ENCODE measurements around the gene SBK2. TPM values are rescaled to one million over a fixed set of nuclear protein-coding genes. Genes with fewer than 3 reads are reported as not detected.

Gene SBK2
- total and polyA plus RNA-seq, 9 of the 15 experiments (the other 6 are each of a cell fraction or from before 2014, with no cell fraction given) = not detected

GRCh38 chr19:55503502-55504251 is 33.3 kb downstream of the SBK2 start (continued):
- TF ChIP-seq ID3 (CRISPR knock-in tag; IDR thresholded peaks at IDR 0.05) (no peak), ID3 (tag; IDR thresholded peaks at IDR 0.05) (peak; percentile 65; the same call in 1 of the 2 replicates), SNIP1 (IDR thresholded peaks at IDR 0.05; ENCODE audit: low read depth) (peak; percentile 87), EP300 (IDR thresholded peaks at IDR 0.05; ENCODE audit: low read length) (no peak), ZNF282 (CRISPR knock-in tag; IDR thresholded peaks at IDR 0.05) (peak; percentile 96), ELF1 (tag; IDR thresholded peaks at IDR 0.05) (peak; percentile 88), RNF2 (IDR thresholded peaks at IDR 0.05) (peak; percentile 87; the same call in 1 of the 2 replicates), ETV6 (IDR thresholded peaks at IDR 0.05; ENCODE audit: borderline replicate concordance in 1 of 2, low read depth in 2 of 2, low read length in 1 of 2) (no peak), ETV6 (CRISPR knock-in tag; IDR thresholded peaks at IDR 0.05; ENCODE audit: borderline replicate concordance) (peak; percentile 100), SP1 (CRISPR knock-in tag; IDR thresholded peaks at IDR 0.05) (0 out of 2 replicates have a peak, but pooled peaks have one; percentile 67), NR2F6 (CRISPR knock-in tag; IDR thresholded peaks at IDR 0.05) (no peak), ZNF217 (CRISPR knock-in tag; IDR thresholded peaks at IDR 0.05) (peak; percentile 98), ZBTB12 (CRISPR knock-in tag; IDR thresholded peaks at IDR 0.05) (peak; percentile 96), ASH1L (IDR thresholded peaks at IDR 0.05; ENCODE audit: borderline replicate concordance, low read depth, partially characterized antibody) (peak; percentile 73), LCOR (CRISPR knock-in tag; IDR thresholded peaks at IDR 0.05) (peak; percentile 99), TFAP4 (CRISPR knock-in tag; IDR thresholded peaks at IDR 0.05; ENCODE audit: borderline replicate concordance) (peak; percentile 95), CSDE1 (IDR thresholded peaks at IDR 0.05) (peak in 1 of 2 experiments; percentile 92; a peak in 2 of 4 replicates)
- TF ChIP-seq, protein P1, sequence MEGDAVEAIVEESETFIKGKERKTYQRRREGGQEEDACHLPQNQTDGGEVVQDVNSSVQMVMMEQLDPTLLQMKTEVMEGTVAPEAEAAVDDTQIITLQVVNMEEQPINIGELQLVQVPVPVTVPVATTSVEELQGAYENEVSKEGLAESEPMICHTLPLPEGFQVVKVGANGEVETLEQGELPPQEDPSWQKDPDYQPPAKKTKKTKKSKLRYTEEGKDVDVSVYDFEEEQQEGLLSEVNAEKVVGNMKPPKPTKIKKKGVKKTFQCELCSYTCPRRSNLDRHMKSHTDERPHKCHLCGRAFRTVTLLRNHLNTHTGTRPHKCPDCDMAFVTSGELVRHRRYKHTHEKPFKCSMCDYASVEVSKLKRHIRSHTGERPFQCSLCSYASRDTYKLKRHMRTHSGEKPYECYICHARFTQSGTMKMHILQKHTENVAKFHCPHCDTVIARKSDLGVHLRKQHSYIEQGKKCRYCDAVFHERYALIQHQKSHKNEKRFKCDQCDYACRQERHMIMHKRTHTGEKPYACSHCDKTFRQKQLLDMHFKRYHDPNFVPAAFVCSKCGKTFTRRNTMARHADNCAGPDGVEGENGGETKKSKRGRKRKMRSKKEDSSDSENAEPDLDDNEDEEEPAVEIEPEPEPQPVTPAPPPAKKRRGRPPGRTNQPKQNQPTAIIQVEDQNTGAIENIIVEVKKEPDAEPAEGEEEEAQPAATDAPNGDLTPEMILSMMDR (IDR thresholded peaks at IDR 0.05 in 2 of 3, conservative IDR thresholded peaks at IDR 0.05 in 1 of 3; ENCODE audit: insufficient read depth in 2 of 3, low read depth in 1 of 3, low read length in 3 of 3) = peak; percentile 91 to 95 (median 95)
- TF ChIP-seq, protein P2, sequence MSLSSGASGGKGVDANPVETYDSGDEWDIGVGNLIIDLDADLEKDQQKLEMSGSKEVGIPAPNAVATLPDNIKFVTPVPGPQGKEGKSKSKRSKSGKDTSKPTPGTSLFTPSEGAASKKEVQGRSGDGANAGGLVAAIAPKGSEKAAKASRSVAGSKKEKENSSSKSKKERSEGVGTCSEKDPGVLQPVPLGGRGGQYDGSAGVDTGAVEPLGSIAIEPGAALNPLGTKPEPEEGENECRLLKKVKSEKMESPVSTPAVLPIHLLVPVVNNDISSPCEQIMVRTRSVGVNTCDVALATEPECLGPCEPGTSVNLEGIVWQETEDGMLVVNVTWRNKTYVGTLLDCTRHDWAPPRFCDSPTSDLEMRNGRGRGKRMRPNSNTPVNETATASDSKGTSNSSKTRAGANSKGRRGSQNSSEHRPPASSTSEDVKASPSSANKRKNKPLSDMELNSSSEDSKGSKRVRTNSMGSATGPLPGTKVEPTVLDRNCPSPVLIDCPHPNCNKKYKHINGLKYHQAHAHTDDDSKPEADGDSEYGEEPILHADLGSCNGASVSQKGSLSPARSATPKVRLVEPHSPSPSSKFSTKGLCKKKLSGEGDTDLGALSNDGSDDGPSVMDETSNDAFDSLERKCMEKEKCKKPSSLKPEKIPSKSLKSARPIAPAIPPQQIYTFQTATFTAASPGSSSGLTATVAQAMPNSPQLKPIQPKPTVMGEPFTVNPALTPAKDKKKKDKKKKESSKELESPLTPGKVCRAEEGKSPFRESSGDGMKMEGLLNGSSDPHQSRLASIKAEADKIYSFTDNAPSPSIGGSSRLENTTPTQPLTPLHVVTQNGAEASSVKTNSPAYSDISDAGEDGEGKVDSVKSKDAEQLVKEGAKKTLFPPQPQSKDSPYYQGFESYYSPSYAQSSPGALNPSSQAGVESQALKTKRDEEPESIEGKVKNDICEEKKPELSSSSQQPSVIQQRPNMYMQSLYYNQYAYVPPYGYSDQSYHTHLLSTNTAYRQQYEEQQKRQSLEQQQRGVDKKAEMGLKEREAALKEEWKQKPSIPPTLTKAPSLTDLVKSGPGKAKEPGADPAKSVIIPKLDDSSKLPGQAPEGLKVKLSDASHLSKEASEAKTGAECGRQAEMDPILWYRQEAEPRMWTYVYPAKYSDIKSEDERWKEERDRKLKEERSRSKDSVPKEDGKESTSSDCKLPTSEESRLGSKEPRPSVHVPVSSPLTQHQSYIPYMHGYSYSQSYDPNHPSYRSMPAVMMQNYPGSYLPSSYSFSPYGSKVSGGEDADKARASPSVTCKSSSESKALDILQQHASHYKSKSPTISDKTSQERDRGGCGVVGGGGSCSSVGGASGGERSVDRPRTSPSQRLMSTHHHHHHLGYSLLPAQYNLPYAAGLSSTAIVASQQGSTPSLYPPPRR (CRISPR knock-in tag; IDR thresholded peaks at IDR 0.05; ENCODE audit: borderline replicate concordance) = peak; percentile 98; the same call in 1 of the 2 replicates
